HFFc6 (cell line): ENCODE data around the gene FOXJ2. TPM values are rescaled to one million over a fixed set of nuclear protein-coding genes. Genes with fewer than 3 reads are reported as not detected.

Experiments
- DNase-seq: peaks from one replicate; pipeline ENCODE4 v3.0.0-alpha.2; 2018
- H3K27ac Mint-ChIP-seq: 2 replicates; pipeline ENCODE4 v1.8.0; 2020; ENCODE audit warnings: mild to moderate bottlenecking, mixed read lengths
- H3K27me3 Mint-ChIP-seq: 2 replicates; pipeline ENCODE4 v1.8.0; 2021; ENCODE audit warnings: mild to moderate bottlenecking, moderate library complexity, mixed read lengths; ENCODE audit not compliant: insufficient read depth
- H3K36me3 Mint-ChIP-seq: 2 replicates; pipeline ENCODE4 v1.8.0; 2021; ENCODE audit warnings: low read depth, mixed read lengths
- H3K4me1 Mint-ChIP-seq: 2 replicates; pipeline ENCODE4 v1.8.0; 2020; ENCODE audit warnings: low read depth, mixed read lengths
- H3K4me3 Mint-ChIP-seq: 2 replicates; pipeline ENCODE4 v1.8.0; 2020; ENCODE audit warnings: mild to moderate bottlenecking, moderate library complexity, mixed read lengths
- H3K9me3 Mint-ChIP-seq: 2 replicates; pipeline ENCODE4 v1.8.0; 2020; ENCODE audit warnings: mild to moderate bottlenecking, mixed read lengths
- total RNA-seq, 6 experiments: library from RNA; stranded (reverse); fragmentation: NEBNext Ultra II Directional; extraction: Animal tissue kit (Norgen Biotek cat#: 25700); gene quantifications; 2 replicates in 1 of 6; 3 replicates in 5 of 6; pipeline ENCODE4 v1.2.3, GENCODE V29; 2021
- TF ChIP-seq, protein P1 (sequence below): fragments of 200-600 bp; sonication (generic); IDR thresholded peaks from 2 replicates; pipeline ENCODE4 v1.5.0; 2021; ENCODE audit warnings: antibody characterized with exemption, mild to moderate bottlenecking

The FOXJ2 gene
- total RNA-seq, 6 experiments from 2014 or later = 15.3 to 17.5 (median 15.9) TPM

DNA sequence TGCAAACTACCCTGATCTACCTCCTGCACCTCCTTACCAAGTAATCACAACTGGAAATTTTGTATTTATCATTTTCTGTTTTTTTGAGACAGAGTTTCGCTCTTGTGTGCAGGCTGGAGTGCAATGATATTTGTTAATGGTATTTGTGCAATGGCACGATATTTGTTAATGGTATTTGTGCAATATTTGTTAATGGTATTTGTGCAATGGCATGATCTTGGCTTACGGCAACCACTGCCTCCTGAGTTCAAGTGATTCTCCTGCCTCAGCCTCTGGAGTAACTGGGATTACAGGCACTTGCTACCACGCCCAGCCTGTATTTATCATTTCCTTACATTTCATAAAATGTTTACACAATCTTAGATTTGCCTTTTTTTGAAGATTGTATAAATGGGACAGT is 43.9 kb downstream of the FOXJ2 start:
- DNase-seq = no peak
- TF ChIP-seq, protein P1, sequence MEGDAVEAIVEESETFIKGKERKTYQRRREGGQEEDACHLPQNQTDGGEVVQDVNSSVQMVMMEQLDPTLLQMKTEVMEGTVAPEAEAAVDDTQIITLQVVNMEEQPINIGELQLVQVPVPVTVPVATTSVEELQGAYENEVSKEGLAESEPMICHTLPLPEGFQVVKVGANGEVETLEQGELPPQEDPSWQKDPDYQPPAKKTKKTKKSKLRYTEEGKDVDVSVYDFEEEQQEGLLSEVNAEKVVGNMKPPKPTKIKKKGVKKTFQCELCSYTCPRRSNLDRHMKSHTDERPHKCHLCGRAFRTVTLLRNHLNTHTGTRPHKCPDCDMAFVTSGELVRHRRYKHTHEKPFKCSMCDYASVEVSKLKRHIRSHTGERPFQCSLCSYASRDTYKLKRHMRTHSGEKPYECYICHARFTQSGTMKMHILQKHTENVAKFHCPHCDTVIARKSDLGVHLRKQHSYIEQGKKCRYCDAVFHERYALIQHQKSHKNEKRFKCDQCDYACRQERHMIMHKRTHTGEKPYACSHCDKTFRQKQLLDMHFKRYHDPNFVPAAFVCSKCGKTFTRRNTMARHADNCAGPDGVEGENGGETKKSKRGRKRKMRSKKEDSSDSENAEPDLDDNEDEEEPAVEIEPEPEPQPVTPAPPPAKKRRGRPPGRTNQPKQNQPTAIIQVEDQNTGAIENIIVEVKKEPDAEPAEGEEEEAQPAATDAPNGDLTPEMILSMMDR = no peak
- no peaks in the 10 kb centered on the region for H3K36me3 Mint-ChIP-seq
- H3K27me3 Mint-ChIP-seq = no peaks in the 10 kb centered on the region; the same call in 1 of the 2 replicates
- H3K4me1 Mint-ChIP-seq = peaks cover 41% of the 10 kb centered on the region
- H3K9me3 Mint-ChIP-seq = no peaks in the 10 kb centered on the region
- no peak overlapping the region for H3K27ac Mint-ChIP-seq
- no peak overlapping the region for H3K4me3 Mint-ChIP-seq

DNA sequence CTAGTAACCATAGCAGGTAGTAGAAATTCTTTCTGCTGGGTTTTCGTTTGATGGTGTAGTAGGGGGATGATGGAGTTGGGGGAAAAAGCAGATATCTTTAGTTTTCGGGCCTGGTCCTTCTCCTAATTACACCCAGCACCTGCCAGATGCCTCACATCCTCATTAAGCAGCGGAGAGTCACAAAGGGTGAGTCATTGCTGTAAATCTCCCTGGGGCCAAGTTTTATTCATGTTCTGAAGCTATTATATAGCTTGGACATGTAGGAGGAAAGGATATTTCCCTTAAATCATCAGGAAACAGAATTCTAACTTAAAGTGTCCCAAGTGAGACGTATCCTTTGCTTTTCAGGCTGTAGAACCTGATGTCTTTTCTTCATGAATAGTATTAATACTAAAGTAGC is 44.7 kb downstream of the FOXJ2 start:
- peak; percentile 64 for DNase-seq
- Mint-ChIP-seq H3K27me3 (no peaks in the 10 kb centered on the region; the same call in 1 of the 2 replicates), H3K9me3 (no peaks in the 10 kb centered on the region), H3K27ac (peak overlapping the region; percentile 73), H3K36me3 (no peaks in the 10 kb centered on the region), H3K4me1 (peaks cover 44% of the 10 kb centered on the region), H3K4me3 (peak overlapping the region; percentile 48; the same call in 1 of the 2 replicates)
- TF ChIP-seq, protein P1 = no peak

DNA sequence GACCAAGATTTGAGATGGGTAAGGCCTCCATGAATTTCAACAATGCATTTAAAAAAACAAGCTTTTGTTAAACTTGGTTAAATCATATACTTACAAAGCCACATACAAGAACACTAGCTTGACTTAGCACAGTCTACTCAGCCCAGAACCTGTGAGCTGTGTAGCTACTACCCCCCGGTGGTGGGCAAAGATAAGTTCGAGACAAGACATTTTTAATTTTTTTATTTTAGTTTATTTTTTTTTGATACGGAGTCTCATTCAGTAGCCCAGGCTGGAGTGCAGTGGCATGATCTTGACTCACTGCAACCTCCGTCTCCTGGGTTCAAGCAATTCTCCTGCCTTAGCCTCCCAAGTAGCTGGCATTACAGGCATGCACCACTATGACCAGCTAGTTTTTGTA is 45.9 kb downstream of the FOXJ2 start:
- peaks cover 51% of the 10 kb centered on the region for H3K4me1 Mint-ChIP-seq
- H3K27ac Mint-ChIP-seq = peak overlapping the region; percentile 59
- DNase-seq = peak; percentile 72
- H3K4me3 Mint-ChIP-seq = no peak overlapping the region
- no peaks in the 10 kb centered on the region for H3K9me3 Mint-ChIP-seq
- H3K36me3 Mint-ChIP-seq = no peaks in the 10 kb centered on the region
- TF ChIP-seq, protein P1 = peak; percentile 79
- H3K27me3 Mint-ChIP-seq = peaks cover 4% of the 10 kb centered on the region

DNA sequence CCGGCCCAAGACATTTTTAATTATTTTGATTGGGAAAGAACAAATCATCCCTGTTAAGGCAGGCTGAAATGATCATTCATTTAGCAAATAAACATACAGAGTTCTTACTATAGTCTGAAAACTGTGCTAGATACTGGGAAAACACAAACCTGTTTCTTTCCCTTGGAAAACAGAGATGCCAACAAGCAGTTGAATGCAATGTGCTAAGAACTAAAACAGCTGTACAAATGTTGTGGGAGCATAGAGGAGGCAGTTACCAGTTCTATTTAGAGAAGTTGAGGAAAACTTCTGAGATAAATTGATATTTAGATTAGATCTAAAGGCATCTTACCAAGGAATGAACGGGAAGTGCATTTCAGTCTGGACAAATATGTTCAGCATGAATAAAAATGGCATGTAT is 46.4 kb downstream of the FOXJ2 start:
- H3K27ac Mint-ChIP-seq = peak overlapping the region; percentile 59
- no peaks in the 10 kb centered on the region for H3K9me3 Mint-ChIP-seq
- peaks cover 55% of the 10 kb centered on the region for H3K4me1 Mint-ChIP-seq
- TF ChIP-seq, protein P1 = no peak
- peaks cover 4% of the 10 kb centered on the region for H3K27me3 Mint-ChIP-seq
- H3K36me3 Mint-ChIP-seq = no peaks in the 10 kb centered on the region
- no peak overlapping the region for H3K4me3 Mint-ChIP-seq
- DNase-seq = no peak

DNA sequence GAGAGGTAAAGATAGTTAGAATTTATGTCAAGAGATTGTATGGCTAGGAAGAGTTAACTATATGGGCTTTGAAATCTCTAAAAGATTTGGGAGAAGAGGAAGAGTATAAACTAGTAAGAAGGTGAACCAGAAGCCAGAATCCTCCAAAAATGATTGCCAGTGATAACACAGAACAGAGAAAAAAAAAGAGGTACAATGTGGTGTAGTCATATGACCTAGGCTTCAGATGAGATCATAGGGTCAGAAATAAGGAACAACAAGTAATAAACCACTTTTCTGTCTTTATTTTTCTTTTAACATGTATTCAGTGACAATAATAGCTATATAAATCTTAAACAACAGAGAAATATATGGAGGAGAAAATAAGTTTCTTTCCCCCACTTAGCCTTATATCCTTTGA is 47.6 kb downstream of the FOXJ2 start:
- Mint-ChIP-seq H3K36me3 (peaks cover under 1% of the 10 kb centered on the region; the same call in 1 of the 2 replicates), H3K4me1 (peaks cover 64% of the 10 kb centered on the region)

More for the DNA sequence above, 47.6 kb downstream of the FOXJ2 start:
- Mint-ChIP-seq H3K27ac (peak overlapping the region; percentile 4; the same call in 1 of the 2 replicates), H3K27me3 (peaks cover 4% of the 10 kb centered on the region), H3K4me3 (no peak overlapping the region), H3K9me3 (no peaks in the 10 kb centered on the region)
- TF ChIP-seq, protein P1 = no peak
- no peak for DNase-seq
